Neural cell (in vitro differentiated cells): Measurements from ENCODE around the gene LMO3. TPM values are rescaled to one million over a fixed set of nuclear protein-coding genes. Genes with fewer than 3 reads are reported as not detected.

Experiments used
- H2AFZ ChIP-seq: fragments of 200-600, 300-800 bp; sonication (generic), shearing (Covaris generic); 2 replicates; pipeline ENCODE4 v1.6.0; 2014; ENCODE audit warnings: low read depth, mild to moderate bottlenecking, antibody characterized with exemption, low read length, moderate library complexity
- H3F3A ChIP-seq: fragments of 200-600 bp; shearing (Covaris generic); 2 replicates; pipeline ENCODE4 v1.6.1; 2016; ENCODE audit warnings: mild to moderate bottlenecking, moderate library complexity, mixed read lengths, antibody characterized with exemption, low read length; ENCODE audit not compliant: insufficient read depth, poor library complexity, severe bottlenecking
- H3K27ac ChIP-seq: fragments of 200-600, 300-800 bp; sonication (generic), shearing (Covaris generic); 2 replicates; pipeline ENCODE4 v1.5.1; 2014; ENCODE audit warnings: mild to moderate bottlenecking, low read length, moderate library complexity
- H3K27me3 ChIP-seq: fragments of 300-800, 200-600 bp; sonication (generic), shearing (Covaris generic); 2 replicates; pipeline ENCODE4 v1.6.0; 2014; ENCODE audit warnings: mild to moderate bottlenecking, low read depth, low read length, moderate library complexity; ENCODE audit not compliant: insufficient read depth
- H3K36me3 ChIP-seq: fragments of 300-800, 200-600 bp; sonication (generic), shearing (Covaris generic); 2 replicates; pipeline ENCODE4 v1.5.1; 2014; ENCODE audit warnings: mild to moderate bottlenecking, antibody characterized with exemption, low read length, moderate library complexity; ENCODE audit not compliant: insufficient read depth
- H3K4me2 ChIP-seq: fragments of 300-800, 200-600 bp; sonication (generic), shearing (Covaris generic); 2 replicates; pipeline ENCODE4 v1.6.0; 2014; ENCODE audit warnings: mild to moderate bottlenecking, low read length
- H3K4me3 ChIP-seq: fragments of 300-800, 200-600 bp; sonication (generic), shearing (Covaris generic); 2 replicates; pipeline ENCODE4 v1.5.1; 2014; ENCODE audit warnings: mild to moderate bottlenecking, low read length, moderate library complexity
- H3K79me2 ChIP-seq: fragments of 200-600 bp; shearing (Covaris generic); replicated peaks from 2 replicates; pipeline ENCODE4 v1.6.0; 2014; ENCODE audit warnings: mild to moderate bottlenecking, low read length, moderate library complexity; ENCODE audit not compliant: insufficient read depth
- H3K9ac ChIP-seq: fragments of 300-800, 200-600 bp; sonication (generic), shearing (Covaris generic); 2 replicates; pipeline ENCODE4 v1.6.1; 2016; ENCODE audit warnings: mild to moderate bottlenecking, low read length, mixed read lengths
- H3K9me2 ChIP-seq: fragments of 200-600 bp; shearing (Covaris generic); 2 replicates; pipeline ENCODE4 v1.6.1; 2016; ENCODE audit warnings: mild to moderate bottlenecking, low read length, mixed read lengths; ENCODE audit not compliant: insufficient read depth
- H3K9me3 ChIP-seq: fragments of 200-600, 300-800 bp; sonication (generic), shearing (Covaris generic); 2 replicates; pipeline ENCODE4 v1.6.1; 2016; ENCODE audit warnings: mild to moderate bottlenecking, mixed run types, low read length, moderate library complexity, mixed read lengths
- H4K20me1 ChIP-seq: fragments of 200-600 bp; shearing (Covaris generic); 2 replicates; pipeline ENCODE4 v1.6.1; 2016; ENCODE audit warnings: mild to moderate bottlenecking, mixed run types; ENCODE audit not compliant: insufficient read depth
- CTCF ChIP-seq: fragments of 450-650 bp; IDR thresholded peaks from 2 replicates; pipeline ENCODE4 v1.5.1; 2014; ENCODE audit warnings: antibody characterized with exemption, mild to moderate bottlenecking, moderate library complexity; ENCODE audit not compliant: poor library complexity, severe bottlenecking
- EP300 ChIP-seq: fragments of 450-650 bp; conservative IDR thresholded peaks from 2 replicates; pipeline ENCODE4 v1.6.1; 2014; ENCODE audit warnings: antibody characterized with exemption, mild to moderate bottlenecking, moderate library complexity; ENCODE audit not compliant: poor library complexity, severe bottlenecking
- EZH2 ChIP-seq: fragments of 200-600, 300-800 bp; shearing (Covaris generic), sonication (generic); IDR thresholded peaks from 2 replicates; pipeline ENCODE4 v1.6.1; 2014; ENCODE audit warnings: antibody characterized with exemption, low read length, borderline replicate concordance, mild to moderate bottlenecking; ENCODE audit not compliant: insufficient read depth, poor library complexity, severe bottlenecking
- MXI1 ChIP-seq: fragments of 450-650 bp; conservative IDR thresholded peaks from 2 replicates; pipeline ENCODE4 v1.6.1; 2014; ENCODE audit warnings: antibody characterized with exemption, mild to moderate bottlenecking; ENCODE audit not compliant: poor library complexity, severe bottlenecking
- POLR2AphosphoS5 ChIP-seq: IDR thresholded peaks from 2 replicates; pipeline ENCODE4 v1.6.1; 2012
- RAD21 ChIP-seq: fragments of 450-650 bp; conservative IDR thresholded peaks from 2 replicates; pipeline ENCODE4 v1.6.1; 2014; ENCODE audit warnings: antibody characterized with exemption, mild to moderate bottlenecking, moderate library complexity
- REST ChIP-seq: IDR thresholded peaks from 2 replicates; pipeline ENCODE4 v1.6.1; 2012; ENCODE audit warnings: borderline replicate concordance
- SMC3 ChIP-seq: fragments of 450-650 bp; conservative IDR thresholded peaks from 2 replicates; pipeline ENCODE4 v1.6.1; 2014; ENCODE audit warnings: antibody characterized with exemption, mild to moderate bottlenecking, moderate library complexity; ENCODE audit not compliant: poor library complexity
- TAF1 ChIP-seq: IDR thresholded peaks from 2 replicates; pipeline ENCODE4 v1.6.1; 2012; ENCODE audit warnings: low read depth
- polyA plus RNA-seq: library from polyadenylated mRNA; depleted of rRNA; stranded (reverse); fragments of >200 nt; gene quantifications from 2 replicates; pipeline ENCODE4 v1.2.3, GENCODE V29; 2014

The LMO3 gene
- polyA plus RNA-seq, 1 donor from 2014 or later: 42.8 TPM

GRCh38 chr12:16581416-16581815, 24.5 kb downstream of the LMO3 start:
- H3K27me3 ChIP-seq: no peaks in the 10 kb centered on the region
- no peaks in the 10 kb centered on the region for H4K20me1 ChIP-seq
- no peaks in the 10 kb centered on the region for H3K9me2 ChIP-seq
- H3K4me2 ChIP-seq: no peak overlapping the region
- no peaks in the 10 kb centered on the region for H3K79me2 ChIP-seq
- no peak overlapping the region for H3K27ac ChIP-seq
- TF ChIP-seq EP300: no peak
- TF ChIP-seq POLR2AphosphoS5: no peak
- TF ChIP-seq RAD21: no peak
- no peak for TF ChIP-seq MXI1
- no peak for TF ChIP-seq SMC3
- TF ChIP-seq REST: no peak
- TF ChIP-seq CTCF: no peak
- TF ChIP-seq EZH2: no peak
- H3K4me3 ChIP-seq: no peak overlapping the region
- H3K9ac ChIP-seq: no peak overlapping the region
- H3K9me3 ChIP-seq: peaks cover 5% of the 10 kb centered on the region
- H3F3A ChIP-seq: no peaks in the 10 kb centered on the region
- H3K36me3 ChIP-seq: no peaks in the 10 kb centered on the region
- H2AFZ ChIP-seq: no peak overlapping the region

- no peaks in the 10 kb centered on the region for H4K20me1 ChIP-seq
- H3K27me3 ChIP-seq: no peaks in the 10 kb centered on the region
- H3K27ac ChIP-seq: no peak overlapping the region
- no peaks in the 10 kb centered on the region for H3K79me2 ChIP-seq
- H2AFZ ChIP-seq: no peak overlapping the region
- no peak overlapping the region for H3K4me2 ChIP-seq
- H3K4me3 ChIP-seq: no peak overlapping the region
- H3K9ac ChIP-seq: no peak overlapping the region
- no peaks in the 10 kb centered on the region for H3F3A ChIP-seq
- no peaks in the 10 kb centered on the region for H3K36me3 ChIP-seq
- H3K9me2 ChIP-seq: no peaks in the 10 kb centered on the region
- H3K9me3 ChIP-seq: peaks cover 5% of the 10 kb centered on the region
- TF ChIP-seq EZH2: no peak
- TF ChIP-seq EP300: no peak
- no peak for TF ChIP-seq RAD21
- no peak for TF ChIP-seq MXI1
- no peak for TF ChIP-seq CTCF
- no peak for TF ChIP-seq POLR2AphosphoS5
- no peak for TF ChIP-seq REST
- no peak for TF ChIP-seq SMC3
- TF ChIP-seq TAF1: no peak
Measured at GRCh38 chr12:16579041-16579440, 26.9 kb downstream of the LMO3 start.
